Muscle layer of duodenum (tissue), 2 donors: ENCODE data around the gene SCYL1.

Source experiments
- H3K27ac ChIP-seq: one replicate; pipeline ENCODE4 v1.7.0; 2013; ENCODE audit warnings: mild to moderate bottlenecking, low read length
- H3K27me3 ChIP-seq: one replicate; pipeline ENCODE4 v1.7.0; 2013; ENCODE audit warnings: low read depth, mild to moderate bottlenecking, control low read depth, low read length
- H3K36me3 ChIP-seq, 2 donors: one replicate each; pipeline ENCODE4 v1.7.0; 2013; ENCODE audit warnings: low read length in 2 of 2, control low read depth in 1 of 2, mild to moderate bottlenecking in 1 of 2; ENCODE audit not compliant: insufficient read depth in 2 of 2, control insufficient read depth in 1 of 2
- H3K4me1 ChIP-seq, 2 donors: one replicate each; pipeline ENCODE4 v1.7.0; 2013; ENCODE audit warnings: low read length in 2 of 2, mild to moderate bottlenecking in 2 of 2, control low read depth in 1 of 2, moderate library complexity in 1 of 2; ENCODE audit not compliant: insufficient read depth in 2 of 2, control insufficient read depth in 1 of 2
- H3K4me3 ChIP-seq, 2 donors: one replicate each; pipeline ENCODE4 v1.7.0; 2013; ENCODE audit warnings: low read length in 2 of 2, low read depth in 1 of 2, mild to moderate bottlenecking in 1 of 2
- H3K9me3 ChIP-seq, 2 donors: one replicate each; pipeline ENCODE4 v1.7.0; 2013; ENCODE audit warnings: low read length in 2 of 2, control low read depth in 1 of 2, mild to moderate bottlenecking in 1 of 2; ENCODE audit not compliant: control insufficient read depth in 1 of 2
- donor health status: healthy.

SCYL1 gene

DNA sequence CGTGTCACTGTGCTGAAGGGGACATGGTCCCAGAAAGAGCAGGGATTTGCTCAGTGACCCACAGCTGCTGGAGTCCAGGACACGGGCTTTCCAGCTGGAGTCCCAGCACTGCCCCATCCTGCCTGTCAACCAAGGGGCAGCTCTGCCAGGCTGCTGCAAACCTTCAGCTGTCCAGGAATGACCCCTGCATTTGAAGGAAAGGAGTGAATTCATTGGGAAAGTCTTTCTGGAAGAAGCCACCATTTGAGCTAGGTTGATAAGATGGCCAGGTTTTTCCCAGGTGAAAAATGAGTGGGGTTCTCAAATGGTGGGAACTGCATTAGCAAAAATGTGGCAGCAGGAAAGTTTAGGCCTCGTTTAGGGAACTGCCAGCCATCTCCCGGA is 61.4 kb downstream of the SCYL1 start:
- no peaks in the 10 kb centered on the region for H3K9me3 ChIP-seq
- peaks cover 19 to 36% of the 10 kb centered on the region in 2 donors for H3K36me3 ChIP-seq
- H3K4me1 ChIP-seq: peaks cover 16 to 60% of the 10 kb centered on the region in 2 donors
- no peak overlapping the region for H3K4me3 ChIP-seq
- no peak overlapping the region for H3K27ac ChIP-seq
- H3K27me3 ChIP-seq: no peaks in the 10 kb centered on the region

GRCh38 chr11:65586676-65587075 is 61.8 kb downstream of the SCYL1 start:
- H3K4me1 ChIP-seq: peaks cover 16 to 60% of the 10 kb centered on the region in 2 donors
- no peaks in the 10 kb centered on the region for H3K27me3 ChIP-seq
- H3K27ac ChIP-seq: no peak overlapping the region
- H3K9me3 ChIP-seq: no peaks in the 10 kb centered on the region
- peaks cover 18 to 35% of the 10 kb centered on the region in 2 donors for H3K36me3 ChIP-seq
- H3K4me3 ChIP-seq: peak overlapping the region in 1 of 2 donors; percentile 17
